ENCODE measurements around the gene CEMIP.

CEMIP gene

GRCh38 chr15:80856809-80857377, 77.7 kb downstream of the CEMIP start:
- DNase-seq = no peak

- DNase-seq = no peak
Observed at GRCh38 chr15:80861731-80862170, 82.6 kb downstream of the CEMIP start.

- no peak for DNase-seq
Observed at GRCh38 chr15:80864666-80865065, 85.5 kb downstream of the CEMIP start.

- no peak for DNase-seq
Observed at GRCh38 chr15:80866936-80867335, 87.8 kb downstream of the CEMIP start.

- no peak for DNase-seq
Observed at GRCh38 chr15:80870366-80870765, 91.2 kb downstream of the CEMIP start.

GRCh38 chr15:80870893-80871292, 91.7 kb downstream of the CEMIP start:
- DNase-seq = no peak

- no peak for DNase-seq
Observed at GRCh38 chr15:80871858-80872257, 92.7 kb downstream of the CEMIP start.

- DNase-seq = no peak
Observed at GRCh38 chr15:80873366-80873952, 94.3 kb downstream of the CEMIP start.

GRCh38 chr15:80875568-80876347, 96.6 kb downstream of the CEMIP start:
- no peak for DNase-seq

GRCh38 chr15:80876348-80876674, 97.1 kb downstream of the CEMIP start:
- DNase-seq = no peak

GRCh38 chr15:80878242-80878866, 99.2 kb downstream of the CEMIP start:
- no peak for DNase-seq

GRCh38 chr15:80878867-80879250, 99.7 kb downstream of the CEMIP start:
- no peak for DNase-seq

- no peak for DNase-seq
Observed at GRCh38 chr15:80880086-80880485, 100.9 kb downstream of the CEMIP start.

- no peak for DNase-seq
Observed at GRCh38 chr15:80883641-80884040, 104.5 kb downstream of the CEMIP start.

- DNase-seq = no peak
Observed at GRCh38 chr15:80885016-80885579, 105.9 kb downstream of the CEMIP start.

GRCh38 chr15:80887148-80887547, 108.0 kb downstream of the CEMIP start:
- DNase-seq = no peak

GRCh38 chr15:80888846-80889245, 109.7 kb downstream of the CEMIP start:
- no peak for DNase-seq

- DNase-seq = no peak
Observed at GRCh38 chr15:80890341-80891005, 111.3 kb downstream of the CEMIP start.

- no peak for DNase-seq
Observed at GRCh38 chr15:80891006-80891405, 111.8 kb downstream of the CEMIP start.

GRCh38 chr15:80892414-80892813, 113.2 kb downstream of the CEMIP start:
- DNase-seq = no peak

GRCh38 chr15:80893777-80894176, 114.6 kb downstream of the CEMIP start:
- DNase-seq = no peak

GRCh38 chr15:80895091-80895490, 115.9 kb downstream of the CEMIP start:
- DNase-seq = no peak

GRCh38 chr15:80895965-80896364, 116.8 kb downstream of the CEMIP start:
- DNase-seq = no peak
